NCI-H526 (cell line): ENCODE results near the gene UPF1.
"Not testable (repeated sequence)": the region's sequence is repeated elsewhere in the genome, so short reads cannot be mapped to it uniquely, and the experiment has no call there.

Experiments
- DNase-seq, 2 experiments: peaks; one replicate each; lab custom pipeline; 2025; lab: John Stamatoyannopoulos, UW

Gene UPF1

DNA sequence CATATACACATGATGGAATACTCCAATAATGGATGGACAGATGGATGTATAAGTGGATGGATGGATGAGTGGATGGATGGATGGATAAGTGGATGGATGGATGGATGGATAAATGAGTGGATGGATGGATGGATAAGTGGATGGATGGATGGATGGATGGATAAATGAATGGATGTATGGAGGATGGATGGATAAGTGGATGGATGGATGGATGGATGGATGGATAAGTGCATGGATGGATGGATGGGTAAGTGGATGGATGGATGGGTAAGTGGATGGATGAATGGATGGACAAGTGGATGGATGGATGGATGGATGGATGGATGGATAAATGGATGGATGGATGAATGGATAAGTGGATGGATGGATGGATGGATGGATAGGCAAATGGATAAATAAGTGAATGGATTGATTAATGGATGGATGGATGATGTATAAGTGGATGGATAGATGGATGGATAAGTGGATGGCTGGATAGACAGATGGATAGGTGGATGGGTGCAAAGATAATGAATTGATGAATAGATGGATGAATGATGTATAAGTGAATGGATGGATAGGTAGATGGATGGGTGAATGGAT is 32.3 kb upstream of the UPF1 start:
- no peak for DNase-seq

GRCh38 chr19:18800079-18800478 is 31.7 kb upstream of the UPF1 start:
- no peak for DNase-seq

DNA sequence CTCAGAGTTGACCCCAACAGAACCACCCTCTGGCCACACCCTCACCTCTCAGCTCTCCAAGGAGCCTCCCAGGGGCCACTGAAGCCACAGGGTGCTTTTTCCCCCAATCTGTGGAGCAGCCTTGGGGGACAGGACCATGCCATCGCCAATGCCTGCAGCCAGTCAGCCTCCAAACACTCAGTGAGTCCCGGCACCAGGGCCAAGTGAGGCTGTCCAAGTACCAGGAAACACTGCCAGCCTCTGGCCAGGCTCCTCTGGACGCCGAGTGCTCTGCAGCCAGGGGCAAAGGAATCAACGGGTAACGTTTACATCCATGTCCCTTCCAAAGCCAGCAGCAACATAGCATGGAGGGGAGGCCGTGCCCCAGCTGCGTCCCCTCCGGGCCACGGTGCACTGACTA is 31.1 kb upstream of the UPF1 start:
- no peak for DNase-seq

- DNase-seq: no peak
Measured at GRCh38 chr19:18802354-18802753, 29.4 kb upstream of the UPF1 start.

GRCh38 chr19:18803550-18804138 is 28.1 kb upstream of the UPF1 start:
- no peak for DNase-seq

DNA sequence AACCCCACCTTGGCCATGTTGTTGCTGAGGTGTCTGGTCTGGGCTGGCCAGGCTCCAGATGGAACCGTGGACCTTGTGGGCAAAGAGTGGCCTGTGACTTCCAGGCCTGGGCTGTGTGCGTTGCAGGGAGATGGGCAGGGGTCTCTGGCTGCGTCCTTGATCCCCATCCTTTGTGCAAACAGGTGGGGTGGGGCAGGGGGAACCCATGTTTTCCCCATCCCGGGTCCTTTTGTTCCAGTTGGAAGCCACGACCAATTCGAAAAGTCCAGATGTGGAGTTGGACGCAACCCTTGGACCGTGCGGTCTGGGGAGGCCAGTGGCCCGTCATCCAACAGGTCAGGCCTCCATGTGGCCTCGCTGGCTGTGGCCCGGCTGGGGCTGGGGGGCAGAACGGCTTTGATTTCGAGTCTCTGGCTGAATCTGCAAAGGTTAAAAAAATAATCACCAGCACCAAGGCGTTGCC is 27.6 kb upstream of the UPF1 start:
- DNase-seq: no peak

GRCh38 chr19:18804643-18805042 is 27.1 kb upstream of the UPF1 start:
- no peak for DNase-seq

DNA sequence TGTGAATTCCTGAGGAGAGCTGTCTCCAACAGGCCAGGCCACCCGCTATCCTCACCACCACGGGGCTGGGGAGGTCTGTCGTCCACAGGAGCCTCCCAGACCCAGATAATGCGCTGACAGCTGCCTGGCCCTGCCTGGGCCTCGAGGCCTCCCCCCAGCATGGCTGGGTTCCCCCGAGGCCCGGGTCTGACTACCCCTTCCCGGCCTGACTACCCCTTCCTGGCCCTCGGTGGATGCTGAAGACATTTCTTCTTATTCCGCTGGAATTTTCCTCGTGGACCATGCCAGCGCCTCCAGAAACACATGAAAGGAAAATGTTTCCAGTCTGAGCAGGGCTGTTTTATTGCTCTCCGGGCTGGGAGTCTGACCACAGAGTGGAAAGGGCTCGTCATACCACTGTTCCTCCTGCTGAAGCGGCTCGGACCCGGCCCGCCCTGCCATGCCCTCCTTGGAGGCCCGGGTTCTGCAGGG is 23.9 kb upstream of the UPF1 start:
- DNase-seq: no peak

- DNase-seq: no peak
Measured at GRCh38 chr19:18809149-18809868, 22.4 kb upstream of the UPF1 start.

- DNase-seq: not testable (repeated sequence)
Measured at GRCh38 chr19:18811638-18812037, 20.1 kb upstream of the UPF1 start.

- DNase-seq: no peak
Measured at GRCh38 chr19:18814063-18814462, 17.7 kb upstream of the UPF1 start.

DNA sequence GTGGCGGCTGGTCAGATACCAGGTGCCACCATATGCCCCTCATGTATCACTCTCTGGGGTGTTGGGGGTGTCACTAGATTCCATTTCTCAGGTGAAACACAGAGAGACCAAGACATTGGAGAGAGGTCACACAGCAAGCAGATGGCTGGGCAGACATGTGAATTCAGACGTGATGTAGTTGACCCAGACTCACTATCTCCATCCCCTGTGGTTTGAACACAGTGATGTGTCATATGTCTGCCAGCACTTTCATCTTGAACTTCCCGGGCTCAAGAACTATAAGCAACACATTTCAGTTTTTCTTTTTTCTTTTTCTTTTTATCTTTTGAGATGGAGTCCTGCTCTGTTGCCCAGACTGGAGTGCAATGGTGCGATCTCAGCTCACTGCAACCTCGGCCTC is 16.1 kb upstream of the UPF1 start:
- DNase-seq: no peak

- DNase-seq: not testable (repeated sequence)
Measured at GRCh38 chr19:18816645-18817044, 15.1 kb upstream of the UPF1 start.

DNA sequence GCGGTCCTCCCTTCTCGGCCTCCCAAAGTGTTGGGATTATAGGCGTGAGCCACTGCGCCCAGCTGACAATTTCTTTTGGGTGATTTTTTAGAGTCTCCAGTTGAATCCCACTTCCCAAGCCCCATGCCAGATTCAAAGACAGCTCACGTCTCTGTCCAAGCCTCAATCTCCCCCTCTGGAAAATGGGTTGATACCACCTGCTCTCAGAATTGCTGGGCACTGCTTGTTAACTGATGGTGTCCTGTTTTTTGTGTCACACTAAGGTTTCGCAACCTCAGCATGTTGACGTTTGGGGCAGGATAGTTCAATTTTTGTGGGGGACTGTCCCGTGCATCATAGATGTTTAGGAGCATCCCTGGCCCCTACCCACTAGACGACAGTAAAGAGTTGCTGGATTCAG is 14.2 kb upstream of the UPF1 start:
- no peak for DNase-seq

GRCh38 chr19:18828786-18829185 is 3.0 kb upstream of the UPF1 start:
- DNase-seq: no peak

DNA sequence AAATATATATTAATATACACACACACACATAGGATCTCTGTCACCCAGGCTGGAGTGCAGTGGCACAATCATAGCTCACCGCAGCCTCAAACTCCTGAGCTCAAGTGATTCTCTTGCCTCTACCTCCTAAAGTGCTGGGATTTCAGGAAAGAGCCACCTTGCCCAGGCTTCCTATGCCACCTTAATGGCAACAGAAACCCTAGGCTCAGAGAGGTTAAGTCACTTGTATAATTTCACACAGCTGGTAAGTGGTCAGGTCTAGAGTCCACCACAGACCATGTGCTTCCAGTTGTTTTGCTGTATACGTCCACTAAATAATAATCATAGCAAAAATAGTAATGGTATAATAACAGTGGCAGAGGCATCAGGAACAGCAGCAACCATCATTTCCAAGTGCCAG is 1.3 kb upstream of the UPF1 start:
- no peak for DNase-seq

DNA sequence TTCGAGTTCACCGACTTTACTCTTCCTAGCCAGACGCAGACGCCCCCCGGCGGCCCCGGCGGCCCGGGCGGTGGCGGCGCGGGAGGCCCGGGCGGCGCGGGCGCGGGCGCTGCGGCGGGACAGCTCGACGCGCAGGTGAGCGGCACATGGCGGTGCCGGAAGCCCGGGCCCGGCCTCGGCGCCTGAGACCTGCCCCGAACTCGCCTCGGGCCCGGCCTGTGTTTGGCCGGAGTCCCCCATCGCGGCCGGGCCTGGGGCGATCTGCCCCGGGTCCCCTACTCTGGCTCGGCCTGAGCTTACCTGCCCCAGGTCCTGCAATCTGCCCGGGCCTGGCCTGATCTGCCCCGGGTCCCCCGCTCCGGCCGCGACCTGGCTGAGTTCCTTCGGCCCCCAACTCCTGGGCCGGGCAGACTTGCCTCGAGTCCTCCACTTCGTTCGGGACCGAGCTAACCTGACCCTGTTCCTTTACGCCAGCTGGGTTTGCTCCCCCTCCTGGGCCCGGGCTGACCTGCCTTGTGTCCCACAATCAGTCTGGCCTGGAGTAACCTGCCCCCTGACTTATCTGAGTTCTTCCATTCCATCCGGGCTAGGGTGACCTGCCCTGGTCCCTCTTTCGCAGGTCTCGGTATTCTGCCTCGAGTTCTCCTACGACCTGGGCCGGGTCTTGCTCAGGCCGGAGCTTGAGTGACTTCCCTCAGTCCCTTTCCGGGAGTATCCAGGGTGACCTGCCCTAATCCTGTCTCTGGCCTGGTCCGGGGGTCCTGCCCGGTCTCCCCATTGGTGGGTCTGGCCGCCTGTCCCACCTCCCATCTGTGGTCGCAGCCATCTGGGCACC is 764 bp downstream of the UPF1 start:
- DNase-seq: peak in 1 of 2 experiments; percentile 56

GRCh38 chr19:18833141-18833476 is 1.4 kb downstream of the UPF1 start:
- DNase-seq: no peak

- peak in 1 of 2 experiments; percentile 10 for DNase-seq
Measured at GRCh38 chr19:18833849-18834643, 2.3 kb downstream of the UPF1 start.

DNA sequence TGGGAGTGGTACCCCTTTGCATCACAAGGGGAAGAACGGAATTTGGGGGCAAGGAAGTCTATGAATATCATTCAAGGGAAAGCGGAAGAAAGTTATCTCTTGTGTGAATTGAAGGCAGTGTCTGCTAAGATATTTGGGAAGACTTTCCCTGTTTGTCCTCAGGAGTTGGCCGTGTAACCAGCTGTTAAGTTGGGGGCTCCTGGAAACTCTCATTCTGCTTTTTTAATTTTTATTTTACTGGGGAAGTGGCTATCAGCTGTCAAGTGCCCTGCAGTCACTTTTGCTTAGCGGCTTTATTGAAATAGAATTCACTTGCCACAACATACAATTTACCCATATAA is 2.9 kb downstream of the UPF1 start:
- DNase-seq: no peak

- DNase-seq: no peak
Measured at GRCh38 chr19:18839465-18840287, 7.9 kb downstream of the UPF1 start.
